A549 treated with CORT108297 at 1 μM for 4 hours (cell line): ENCODE results near the gene SLC4A9. TPM values are rescaled to one million over a fixed set of nuclear protein-coding genes. Genes with fewer than 3 reads are reported as not detected.

ENCODE experiments used
- total RNA-seq: library from RNA; stranded (reverse); fragments of 200-300 nt; extraction: Qiagen RNA extraction; gene quantifications from 5 replicates; pipeline ENCODE4 v1.2.3, GENCODE V29; 2022

The SLC4A9 gene, protein sequence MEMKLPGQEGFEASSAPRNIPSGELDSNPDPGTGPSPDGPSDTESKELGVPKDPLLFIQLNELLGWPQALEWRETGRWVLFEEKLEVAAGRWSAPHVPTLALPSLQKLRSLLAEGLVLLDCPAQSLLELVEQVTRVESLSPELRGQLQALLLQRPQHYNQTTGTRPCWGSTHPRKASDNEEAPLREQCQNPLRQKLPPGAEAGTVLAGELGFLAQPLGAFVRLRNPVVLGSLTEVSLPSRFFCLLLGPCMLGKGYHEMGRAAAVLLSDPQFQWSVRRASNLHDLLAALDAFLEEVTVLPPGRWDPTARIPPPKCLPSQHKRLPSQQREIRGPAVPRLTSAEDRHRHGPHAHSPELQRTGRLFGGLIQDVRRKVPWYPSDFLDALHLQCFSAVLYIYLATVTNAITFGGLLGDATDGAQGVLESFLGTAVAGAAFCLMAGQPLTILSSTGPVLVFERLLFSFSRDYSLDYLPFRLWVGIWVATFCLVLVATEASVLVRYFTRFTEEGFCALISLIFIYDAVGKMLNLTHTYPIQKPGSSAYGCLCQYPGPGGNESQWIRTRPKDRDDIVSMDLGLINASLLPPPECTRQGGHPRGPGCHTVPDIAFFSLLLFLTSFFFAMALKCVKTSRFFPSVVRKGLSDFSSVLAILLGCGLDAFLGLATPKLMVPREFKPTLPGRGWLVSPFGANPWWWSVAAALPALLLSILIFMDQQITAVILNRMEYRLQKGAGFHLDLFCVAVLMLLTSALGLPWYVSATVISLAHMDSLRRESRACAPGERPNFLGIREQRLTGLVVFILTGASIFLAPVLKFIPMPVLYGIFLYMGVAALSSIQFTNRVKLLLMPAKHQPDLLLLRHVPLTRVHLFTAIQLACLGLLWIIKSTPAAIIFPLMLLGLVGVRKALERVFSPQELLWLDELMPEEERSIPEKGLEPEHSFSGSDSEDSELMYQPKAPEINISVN
- 0.05 TPM in 1 of 5 replicates, not detected in the others for total RNA-seq

DNA sequence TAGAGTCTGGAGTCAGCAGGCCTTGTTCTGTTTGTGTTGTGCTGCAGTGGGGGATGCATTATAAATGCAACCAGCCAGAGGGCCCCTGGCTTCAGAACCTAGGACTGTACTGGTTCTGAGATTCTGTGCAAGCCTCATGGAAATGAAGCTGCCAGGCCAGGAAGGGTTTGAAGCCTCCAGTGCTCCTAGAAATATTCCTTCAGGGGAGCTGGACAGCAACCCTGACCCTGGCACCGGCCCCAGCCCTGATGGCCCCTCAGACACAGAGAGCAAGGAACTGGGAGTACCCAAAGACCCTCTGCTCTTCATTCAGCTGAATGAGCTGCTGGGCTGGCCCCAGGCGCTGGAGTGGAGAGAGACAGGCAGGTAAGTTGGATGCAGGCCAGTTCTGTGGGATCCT, at the start of gene SLC4A9:
TSS of gene SLC4A9 (plus strand) at position 94 of the 400 bp plus-strand sequence. CDS start at position 137, 43 bp downstream.

GRCh38 chr5:140346348-140347221, 13.4 kb upstream of the SLC4A9 start, which contains the start of gene HBEGF:
Gene HBEGF, minus strand, starts transcription at chr5:140346603. Its CDS starts 275 bp downstream, at chr5:140346328.

GRCh38 chr5:140401362-140402257, 41.6 kb downstream of the SLC4A9 start, which contains the start of gene ANKHD1:
Gene ANKHD1, plus strand, starts transcription at chr5:140401833. Its CDS starts 135 bp downstream, at chr5:140401968.

Other genes starting within 250 kb of the SLC4A9 start
- gene PURA, start 246.1 kb upstream of the SLC4A9 start, total RNA-seq, result 4.9 to 6.3 TPM (median 5.7 TPM) in 5 replicates
- gene IGIP, start 234.3 kb upstream of the SLC4A9 start, total RNA-seq, result 0.80 to 1.1 TPM (median 0.91 TPM) in 5 replicates
- 152 to 224 TPM (median 170 TPM) in 5 replicates for gene CYSTM1, start 185.0 kb upstream of the SLC4A9 start, total RNA-seq
- 90.5 to 145 TPM (median 92.8 TPM) in 5 replicates for gene PFDN1, start 57.1 kb upstream of the SLC4A9 start, total RNA-seq
- gene HBEGF, start 13.6 kb upstream of the SLC4A9 start, total RNA-seq, result 5.8 to 8.9 TPM (median 6.3 TPM) in 5 replicates
- gene ANKHD1, start 41.6 kb downstream of the SLC4A9 start, total RNA-seq, result 43.6 to 55.0 TPM (median 52.7 TPM) in 5 replicates
- gene EIF4EBP3, start 187.5 kb downstream of the SLC4A9 start, total RNA-seq, result 0.44 to 2.1 TPM (median 1.7 TPM) in 5 replicates
- 38.3 to 55.1 TPM (median 43.8 TPM) in 5 replicates for gene SRA1, start 197.3 kb downstream of the SLC4A9 start, total RNA-seq
- gene APBB3, start 204.4 kb downstream of the SLC4A9 start, total RNA-seq, result 6.2 to 7.7 TPM (median 7.1 TPM) in 5 replicates
- gene SLC35A4, start 204.6 kb downstream of the SLC4A9 start, total RNA-seq, result 73.2 to 84.8 TPM (median 79.4 TPM) in 5 replicates